DMS 273 (cell line): ENCODE data around the gene SPOCK1.
"Not testable (repeated sequence)": the region's sequence is repeated elsewhere in the genome, so short reads cannot be mapped to it uniquely, and the experiment has no call there.

Source experiments
- DNase-seq: peaks from one replicate; lab custom pipeline; 2025; ENCODE audit not compliant: unreplicated experiment; lab: John Stamatoyannopoulos, UW

Gene SPOCK1

DNA sequence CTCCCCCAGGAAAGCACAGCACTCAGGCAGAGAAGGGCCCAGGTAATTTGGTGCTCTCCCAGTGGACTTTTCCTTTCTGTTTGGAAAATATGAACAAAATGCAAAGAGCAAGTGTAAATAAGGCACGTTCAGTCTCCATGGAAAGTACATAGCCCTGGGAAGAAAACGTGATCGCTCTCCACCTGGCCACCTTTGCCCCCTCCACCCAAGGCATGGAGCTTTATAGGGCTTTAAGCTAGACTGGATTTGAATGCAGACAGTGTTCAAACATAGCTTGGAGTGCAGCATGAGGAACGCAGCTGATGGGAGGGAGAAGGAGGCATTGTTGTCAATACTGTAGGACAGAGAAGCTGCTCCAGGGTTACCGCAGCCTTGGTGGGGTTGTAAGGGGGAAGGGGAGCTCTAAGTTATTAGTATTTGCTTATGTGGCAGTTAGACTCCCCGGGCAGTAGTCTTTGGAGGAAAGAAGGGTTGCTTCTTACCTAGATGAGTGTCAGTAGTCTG lies 500.2 kb downstream of the SPOCK1 start:
- no peak for DNase-seq

- DNase-seq: no peak
These were observed 505.0 kb downstream of the SPOCK1 start for GRCh38 chr5:136994154-136994553.

DNA sequence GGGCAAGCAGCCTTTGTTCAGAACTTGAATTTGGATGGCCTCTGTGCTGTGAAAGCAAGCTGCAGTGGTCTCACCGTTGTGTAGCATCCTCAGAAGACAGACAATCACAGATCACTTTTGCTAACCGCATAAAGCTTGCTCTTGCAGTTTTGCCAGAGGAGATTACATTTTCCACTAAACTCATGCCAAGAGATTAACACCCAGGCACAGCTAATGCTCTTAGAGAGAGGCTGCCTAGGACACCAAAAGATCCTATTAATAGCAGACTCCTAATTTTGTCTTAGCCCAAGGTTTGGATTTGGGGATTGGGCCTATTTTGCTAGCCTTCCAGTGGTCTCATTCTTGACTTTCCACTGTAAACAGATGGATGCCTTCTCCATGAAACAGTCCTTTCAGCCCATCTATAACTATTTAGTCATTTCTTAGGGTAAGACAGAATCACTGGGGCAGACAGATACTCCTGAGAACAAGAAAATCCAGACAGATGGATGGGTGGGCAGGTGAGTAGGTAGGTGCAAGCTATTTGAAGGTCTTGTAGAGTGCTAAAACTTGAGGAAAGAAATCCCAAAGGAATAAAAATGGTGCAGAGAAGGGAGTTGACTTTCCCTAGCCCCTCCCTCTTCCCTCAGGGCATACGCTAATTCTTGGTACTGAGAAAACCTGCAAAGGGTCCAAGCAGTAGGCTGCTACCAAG lies 506.2 kb downstream of the SPOCK1 start:
- no peak for DNase-seq

GRCh38 chr5:136985785-136986475 lies 513.2 kb downstream of the SPOCK1 start:
- DNase-seq: no peak

GRCh38 chr5:136984772-136985446 lies 514.2 kb downstream of the SPOCK1 start:
- no peak for DNase-seq

- DNase-seq: no peak
These were observed 517.2 kb downstream of the SPOCK1 start for GRCh38 chr5:136981936-136982335.

DNA sequence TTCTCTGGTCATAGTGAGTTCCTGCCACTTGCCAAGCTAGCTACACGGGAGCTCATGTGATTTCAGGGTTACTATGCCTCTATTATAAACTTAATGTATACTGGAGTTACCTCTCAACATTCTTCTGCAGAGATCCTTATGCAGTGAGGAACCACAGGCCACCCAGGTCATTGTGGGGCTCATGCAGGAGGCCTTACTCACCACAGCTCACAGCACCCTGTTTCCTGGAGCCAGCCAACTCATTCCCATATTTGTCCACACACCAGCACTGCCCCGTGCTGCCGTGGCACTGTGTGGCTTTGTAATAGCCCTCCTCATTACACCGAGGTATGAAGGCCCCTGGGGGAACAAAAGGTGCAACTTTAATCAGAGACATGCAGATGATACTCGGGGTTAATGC lies 520.0 kb downstream of the SPOCK1 start:
- no peak for DNase-seq

DNA sequence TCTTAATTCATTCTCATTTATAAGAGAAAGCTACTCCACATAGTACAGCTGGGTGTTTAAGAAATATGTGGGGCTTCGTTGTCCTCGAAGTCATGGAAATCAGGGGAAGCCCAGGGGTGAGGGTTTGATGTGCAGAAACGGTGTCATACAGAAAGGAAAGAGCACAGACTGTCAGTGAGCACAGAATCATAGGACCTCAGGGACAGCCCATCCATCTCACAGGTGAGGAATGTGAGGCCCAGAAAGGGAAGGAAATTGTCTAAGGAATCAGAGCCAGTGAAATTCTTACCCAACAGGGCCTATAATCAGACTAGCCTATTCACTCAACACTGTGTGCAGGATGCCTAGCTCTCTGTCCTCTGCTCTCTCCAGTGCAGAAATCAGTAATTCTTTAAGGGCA lies 535.6 kb downstream of the SPOCK1 start:
- DNase-seq: no peak

GRCh38 chr5:136957428-136957827 lies 541.7 kb downstream of the SPOCK1 start:
- no peak for DNase-seq

- not testable (repeated sequence) for DNase-seq
These were observed 545.0 kb downstream of the SPOCK1 start for GRCh38 chr5:136954142-136954541.

DNA sequence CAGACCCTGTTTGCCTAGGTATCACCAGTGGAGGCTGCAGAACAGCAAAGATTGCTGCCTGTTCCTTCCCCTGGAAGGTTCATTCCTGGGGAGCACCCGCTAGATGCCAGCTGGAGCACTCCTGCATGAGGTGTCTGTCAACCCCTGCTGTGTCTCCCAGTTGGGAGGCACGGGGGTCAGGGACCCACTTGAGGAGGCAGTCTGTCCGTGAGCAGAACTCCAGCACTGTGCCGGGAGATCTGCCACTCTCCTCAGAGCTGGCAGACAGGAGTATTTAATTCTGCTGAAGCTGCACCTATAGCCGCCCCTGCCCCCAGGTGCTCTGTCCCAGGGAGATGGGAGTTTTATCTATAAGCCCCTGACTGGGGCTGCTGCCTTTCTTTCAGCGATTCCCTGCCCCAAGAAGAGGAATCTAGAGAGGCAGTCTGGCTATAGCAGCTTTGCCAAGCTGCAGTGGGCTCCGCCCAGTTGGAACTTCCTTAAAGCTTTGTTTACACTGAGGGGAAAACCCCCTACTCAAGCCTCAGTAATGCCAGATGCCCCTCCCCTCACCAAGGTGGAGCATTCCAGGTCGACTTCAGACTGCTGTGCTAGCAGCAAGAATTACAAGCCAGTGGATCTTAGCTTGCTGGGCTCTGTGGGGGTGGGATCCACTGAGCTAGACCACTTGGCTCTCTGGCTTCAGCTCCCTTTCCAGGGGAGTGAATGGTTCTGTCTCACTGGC lies 545.6 kb downstream of the SPOCK1 start:
- not testable (repeated sequence) for DNase-seq

- DNase-seq: no peak
These were observed 571.6 kb downstream of the SPOCK1 start for GRCh38 chr5:136927571-136927970.

DNA sequence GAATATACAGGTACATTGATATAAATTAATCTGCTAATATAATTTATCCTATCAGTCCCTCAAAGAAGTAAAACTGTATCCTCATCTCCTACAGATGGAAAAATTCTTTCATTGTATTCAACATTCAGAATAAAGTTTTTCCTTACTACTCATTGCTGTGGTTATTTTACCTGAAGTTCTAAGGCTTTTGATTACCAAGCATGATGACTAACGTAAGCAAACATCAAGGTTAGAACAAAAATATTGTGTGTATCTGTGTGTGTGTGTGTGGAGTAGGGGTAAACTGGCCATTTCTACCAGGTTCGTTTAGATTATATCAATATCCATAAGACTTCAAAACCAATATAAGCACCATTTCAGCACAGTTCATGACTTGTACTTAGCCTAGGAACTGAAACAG lies 573.1 kb downstream of the SPOCK1 start:
- DNase-seq: no peak
